CD4-positive, alpha-beta T cell treated with Interleukin-17A for 1 hour (primary cell): ENCODE data around the gene AVPI1.

Experiments used
- DNase-seq: peaks from one replicate; pipeline ENCODE4 v3.0.0-alpha.2; 2020

The AVPI1 gene, protein sequence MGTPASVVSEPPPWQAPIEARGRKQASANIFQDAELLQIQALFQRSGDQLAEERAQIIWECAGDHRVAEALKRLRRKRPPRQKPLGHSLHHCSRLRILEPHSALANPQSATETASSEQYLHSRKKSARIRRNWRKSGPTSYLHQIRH

DNA sequence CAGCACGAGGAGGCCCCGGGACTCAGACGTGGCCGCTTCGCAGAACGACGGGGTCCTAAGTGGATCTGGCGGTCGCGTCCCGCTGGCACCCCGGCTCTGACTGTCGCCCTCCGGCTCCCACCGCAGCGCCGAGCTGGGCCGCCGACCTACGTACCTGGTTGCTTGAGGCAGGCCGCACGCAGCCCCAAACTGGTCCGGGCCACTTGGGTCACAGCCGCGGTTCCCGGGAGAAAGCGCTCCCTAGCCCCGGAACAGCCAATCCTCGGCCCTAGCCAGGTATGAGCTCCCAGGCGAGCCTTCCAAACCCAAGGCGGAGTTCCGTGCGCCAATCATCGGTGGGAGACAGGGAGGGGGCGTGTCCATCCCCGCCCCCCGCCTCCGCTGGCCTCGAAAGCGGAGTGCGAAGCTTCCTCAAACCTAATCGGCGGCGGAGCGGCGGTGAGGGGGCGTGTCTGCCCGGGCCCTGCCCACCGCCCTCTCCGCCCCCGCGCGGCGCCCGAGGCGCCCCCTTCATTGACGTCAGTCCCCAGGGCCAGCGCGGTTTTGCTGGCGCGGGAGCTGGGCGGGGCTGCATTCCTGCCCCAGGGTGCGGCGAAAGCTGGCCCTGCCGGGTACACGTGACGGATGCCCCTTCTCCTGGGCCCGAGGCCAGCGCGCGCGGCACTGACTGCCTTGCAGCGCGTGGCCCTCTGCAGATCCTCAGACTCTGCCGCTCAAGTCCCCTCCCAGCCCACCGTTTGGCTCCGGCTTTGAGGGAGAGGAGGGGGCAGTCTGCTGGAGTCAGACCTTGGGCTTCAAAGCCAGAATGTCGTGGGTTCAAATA is at the start of gene AVPI1:
Gene AVPI1, minus strand, starts transcription at position 280 of the 823 bp plus-strand sequence. CDS start 7,336 bp downstream, outside the sequence.
- DNase-seq: peak; percentile 96

DNA sequence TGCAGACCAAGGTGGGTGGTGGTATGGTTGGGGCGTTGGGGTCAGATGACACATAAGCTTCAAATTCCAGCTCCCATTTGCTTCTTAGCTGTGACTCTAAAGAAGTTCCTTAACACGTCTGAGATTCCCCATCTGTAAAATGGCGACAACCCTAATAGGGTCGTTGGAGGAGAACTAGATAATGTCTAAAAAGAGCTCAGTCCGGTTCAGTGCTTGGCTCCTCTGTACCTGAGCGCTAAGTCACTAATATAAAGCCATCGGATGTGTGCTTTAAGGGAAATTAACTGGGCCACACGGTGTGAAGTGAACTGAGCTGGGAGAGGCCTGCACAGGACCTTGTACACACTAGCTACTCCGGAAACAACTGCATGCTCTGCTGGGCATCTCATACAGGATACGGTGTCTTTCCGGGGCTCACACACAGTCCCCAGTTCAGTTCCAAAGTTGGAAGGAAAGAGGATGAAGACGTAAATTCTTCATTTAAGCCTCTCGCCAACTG is 49.4 kb upstream of the AVPI1 start:
- DNase-seq: no peak

DNA sequence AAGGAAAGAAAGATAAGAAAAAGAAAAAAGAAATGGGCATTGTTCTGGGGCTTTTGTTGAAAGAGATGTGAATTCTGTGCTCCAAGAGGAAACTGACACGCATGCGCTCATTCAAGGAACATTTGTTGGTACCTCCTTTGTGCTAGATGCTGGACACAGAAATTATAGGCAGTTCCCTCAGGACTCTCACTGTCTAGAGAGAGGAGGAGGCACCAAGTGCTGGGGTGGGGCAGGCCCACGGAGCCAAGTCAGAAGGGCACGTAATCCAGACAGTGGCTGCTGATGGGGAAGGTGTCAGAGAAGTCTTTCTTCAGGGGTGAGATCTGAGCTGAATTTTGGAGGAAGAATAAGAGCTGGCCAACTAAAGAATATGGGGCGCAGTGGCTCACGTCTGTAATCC is 47.0 kb upstream of the AVPI1 start:
- no peak for DNase-seq

DNA sequence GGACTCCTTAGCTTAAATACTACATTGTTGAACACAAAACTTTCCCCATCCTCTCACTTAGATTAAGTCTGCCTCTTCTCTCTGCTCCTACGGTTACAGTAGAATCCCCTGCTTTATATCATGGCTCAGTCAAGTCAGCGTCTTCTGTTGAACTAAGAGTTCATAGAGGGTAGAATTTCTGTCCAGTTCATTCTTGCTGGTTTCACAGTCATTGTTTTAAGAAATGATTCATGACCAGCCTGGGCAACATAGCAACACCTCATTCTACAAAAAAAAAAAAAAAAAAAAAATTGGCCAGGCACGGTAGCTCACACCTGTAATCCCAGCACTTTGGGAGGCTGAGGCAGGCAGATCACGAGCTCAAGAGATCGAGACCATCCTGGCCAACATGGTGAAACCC is 46.2 kb upstream of the AVPI1 start:
- no peak for DNase-seq

DNA sequence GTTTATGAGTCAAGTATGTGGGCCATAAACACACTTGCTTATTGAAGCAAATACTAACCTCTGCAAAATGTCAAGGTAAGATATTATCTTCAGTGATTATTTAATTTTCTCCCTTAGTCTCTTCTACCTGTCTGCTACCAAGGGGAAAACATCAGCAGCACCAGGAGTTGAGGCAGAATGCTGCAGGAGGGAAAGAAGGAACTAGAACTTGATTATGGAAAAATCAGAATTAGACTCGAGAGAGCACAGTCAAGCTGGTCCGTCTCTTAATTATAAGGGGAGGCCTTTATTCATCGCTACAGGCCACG is 45.0 kb upstream of the AVPI1 start:
- no peak for DNase-seq

DNA sequence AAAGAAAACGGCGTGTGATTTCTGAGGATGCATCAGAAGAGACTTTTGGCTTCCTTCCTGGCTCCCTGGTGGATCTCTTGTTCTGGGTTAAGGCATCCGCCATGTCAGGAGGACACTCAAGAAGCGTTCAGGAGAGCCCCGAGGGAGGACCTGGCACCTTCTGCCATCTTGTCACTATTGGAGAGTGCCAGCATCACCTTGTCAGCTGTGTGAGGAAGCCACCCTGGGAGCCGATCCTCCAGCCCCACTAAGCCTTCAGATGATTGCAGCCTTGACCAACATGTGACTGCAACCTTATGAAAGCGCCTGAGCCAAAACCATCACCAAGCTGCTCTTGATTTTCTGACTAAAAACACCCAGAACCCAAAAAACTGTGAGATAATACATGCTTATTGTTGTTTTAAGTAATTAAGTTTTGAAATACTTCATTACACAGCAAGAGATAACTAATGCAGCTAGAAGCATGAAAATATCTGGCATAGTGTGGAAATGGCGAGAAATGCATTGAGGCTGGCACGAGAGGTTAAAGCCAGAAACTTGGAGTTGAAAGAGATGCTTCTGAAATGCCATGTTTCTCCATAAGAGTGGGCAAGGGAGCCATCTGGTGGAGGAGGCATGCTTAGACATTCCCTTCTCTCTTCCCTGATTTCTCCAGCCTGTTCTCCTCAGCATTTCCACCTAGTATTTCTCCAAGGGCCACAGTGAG is 44.5 kb upstream of the AVPI1 start:
- peak; percentile 71 for DNase-seq

DNA sequence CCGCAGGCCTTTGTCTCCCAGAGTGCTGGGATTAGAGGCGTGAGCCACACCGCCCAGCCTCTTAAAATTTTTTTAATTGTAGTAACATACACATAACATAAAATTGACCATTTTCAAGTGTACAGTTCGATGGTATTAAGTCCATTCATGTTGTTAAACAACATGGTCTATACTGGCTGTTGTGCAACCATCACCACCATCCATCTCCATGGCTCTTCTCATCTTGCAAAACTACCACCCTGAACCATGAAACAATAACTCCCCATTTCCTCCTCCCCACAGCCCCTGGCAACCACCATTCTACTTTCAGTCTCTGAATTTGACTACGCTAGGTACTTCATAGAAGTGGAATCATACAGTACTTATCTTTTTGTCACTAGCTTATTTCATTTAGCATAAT is 42.0 kb upstream of the AVPI1 start:
- no peak for DNase-seq

DNA sequence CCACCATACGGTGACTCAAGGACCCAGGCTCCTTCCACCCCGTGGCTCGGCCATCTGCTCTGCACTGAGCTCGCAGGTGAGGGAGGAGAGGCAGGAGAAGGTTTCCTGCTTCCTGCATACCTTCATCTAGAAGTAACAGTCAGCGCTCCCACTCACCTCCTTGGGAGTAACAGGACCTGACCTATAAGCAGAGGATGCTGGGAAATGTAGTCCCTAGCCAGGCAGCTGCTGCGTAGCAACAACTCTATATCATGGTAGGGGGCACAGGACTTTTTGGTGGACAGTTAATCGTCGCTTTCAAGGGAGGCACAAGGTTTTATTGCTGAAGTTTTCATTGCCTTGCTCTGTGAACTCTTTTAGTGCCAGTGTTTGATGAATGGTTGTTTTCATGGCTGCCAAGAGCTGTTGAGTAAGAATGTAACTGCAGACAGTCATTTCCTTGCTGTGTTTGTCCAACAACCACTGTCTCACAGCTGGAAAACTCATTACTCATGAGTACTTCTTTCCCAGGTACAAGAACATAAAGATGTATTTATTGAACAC is 39.7 kb upstream of the AVPI1 start:
- no peak for DNase-seq

DNA sequence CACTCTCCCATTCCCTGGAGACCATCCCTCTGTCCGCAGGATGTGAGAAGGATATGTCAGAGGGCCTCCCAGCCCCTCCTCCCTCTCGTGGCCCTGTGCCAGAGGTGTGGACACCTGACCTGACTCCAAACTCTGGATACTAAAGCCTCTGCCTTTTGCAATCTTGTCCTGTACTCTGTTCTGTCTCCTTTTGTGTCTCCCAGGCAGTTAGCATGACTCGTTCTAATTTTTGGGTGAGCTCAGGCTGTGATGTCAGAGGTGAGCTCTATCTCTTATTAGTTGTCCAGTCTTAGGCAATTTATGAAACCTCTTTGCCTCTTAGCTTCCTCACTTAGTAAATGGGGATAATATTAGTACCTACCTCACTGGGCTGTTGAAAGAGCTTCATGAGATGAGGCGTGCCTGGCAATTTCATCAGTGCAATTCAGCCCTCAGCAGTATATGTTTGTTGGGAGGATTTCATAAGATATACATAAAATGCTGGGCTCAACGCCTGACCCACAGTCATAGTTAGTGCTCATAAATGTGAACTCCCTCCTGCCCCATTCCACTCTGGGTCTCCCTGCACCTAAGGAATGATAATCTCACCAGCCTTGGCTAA is 37.4 kb upstream of the AVPI1 start:
- DNase-seq: no peak

DNA sequence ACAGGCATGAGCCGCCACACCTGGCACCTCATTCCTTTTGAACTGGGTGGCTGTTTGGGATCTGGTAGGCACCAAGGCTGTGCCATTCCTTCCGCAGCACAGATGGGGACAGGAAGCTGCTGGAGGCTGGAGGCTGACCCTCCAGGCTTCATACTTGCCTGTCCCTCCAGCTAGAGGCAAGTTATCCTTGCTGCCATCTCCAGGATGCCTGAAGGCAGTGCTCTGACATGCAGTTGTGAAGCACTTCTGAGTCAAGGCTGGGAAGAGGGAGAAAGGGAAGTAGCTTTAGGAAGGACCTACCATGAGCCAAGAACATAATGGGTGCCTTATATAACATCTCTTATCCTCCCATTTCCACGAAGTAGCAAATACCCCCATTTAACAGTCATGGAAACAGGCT is 36.0 kb upstream of the AVPI1 start:
- no peak for DNase-seq

DNA sequence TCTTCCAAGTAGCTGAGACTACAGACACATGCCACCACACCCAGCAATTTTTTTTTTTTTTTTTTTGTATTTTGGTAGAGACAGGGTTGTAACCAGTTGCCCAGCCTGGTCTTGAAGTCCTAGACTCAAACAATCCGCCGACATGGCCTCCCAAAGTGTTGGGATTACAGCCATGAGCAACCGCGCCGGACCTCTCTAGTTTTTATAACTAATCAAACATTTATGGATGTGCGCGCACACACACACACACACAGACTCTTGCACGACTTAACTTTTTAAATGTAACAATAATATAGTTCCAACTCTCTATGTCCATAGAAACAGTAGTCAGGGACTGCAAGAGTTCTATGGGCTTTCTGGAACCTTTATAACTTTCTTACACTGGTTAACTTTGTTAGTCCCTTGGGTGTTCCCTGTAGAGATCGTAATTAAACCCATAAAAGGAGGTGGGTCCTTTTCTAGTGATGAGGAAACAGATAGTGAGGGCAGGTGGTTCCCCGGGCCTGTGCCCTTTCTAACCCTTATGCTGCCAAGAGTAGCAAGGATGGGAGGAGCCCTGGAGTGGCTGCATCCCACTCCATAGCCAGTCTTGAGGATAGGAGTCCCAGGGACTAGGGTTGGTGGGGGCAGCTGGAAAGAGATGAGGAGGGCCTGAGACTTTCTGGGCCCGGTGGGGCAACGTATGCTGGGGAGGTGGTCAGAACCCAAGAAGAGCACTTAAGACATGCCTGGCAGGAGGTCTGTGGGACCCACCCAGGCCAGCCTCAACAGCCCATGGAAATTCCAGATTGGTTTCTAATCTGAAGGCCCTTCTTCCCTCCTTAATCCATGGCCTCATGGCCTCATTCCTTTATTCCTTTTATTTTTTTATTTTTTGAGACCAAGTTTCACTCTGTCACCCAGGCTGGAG is 35.1 kb upstream of the AVPI1 start:
- no peak for DNase-seq

DNA sequence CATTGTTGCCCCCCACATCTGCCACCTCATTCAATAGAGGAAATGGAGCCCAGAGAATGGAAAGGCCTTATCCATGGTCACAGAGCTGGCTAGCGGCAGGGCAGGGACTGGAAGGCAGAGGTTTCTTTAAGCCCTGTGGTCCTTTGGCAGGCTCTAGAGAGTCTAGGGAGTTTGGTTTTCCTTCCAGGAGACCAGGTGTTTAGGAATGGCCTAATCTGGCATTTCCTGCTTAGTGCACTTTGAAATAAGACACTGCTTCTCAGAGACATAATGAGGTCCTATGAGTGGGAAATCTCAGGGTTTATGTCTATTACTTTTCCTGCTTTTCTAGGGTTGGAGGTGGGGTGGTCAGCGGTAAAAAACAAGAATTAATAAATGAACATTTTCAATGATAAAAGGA is 32.6 kb upstream of the AVPI1 start:
- DNase-seq: no peak

DNA sequence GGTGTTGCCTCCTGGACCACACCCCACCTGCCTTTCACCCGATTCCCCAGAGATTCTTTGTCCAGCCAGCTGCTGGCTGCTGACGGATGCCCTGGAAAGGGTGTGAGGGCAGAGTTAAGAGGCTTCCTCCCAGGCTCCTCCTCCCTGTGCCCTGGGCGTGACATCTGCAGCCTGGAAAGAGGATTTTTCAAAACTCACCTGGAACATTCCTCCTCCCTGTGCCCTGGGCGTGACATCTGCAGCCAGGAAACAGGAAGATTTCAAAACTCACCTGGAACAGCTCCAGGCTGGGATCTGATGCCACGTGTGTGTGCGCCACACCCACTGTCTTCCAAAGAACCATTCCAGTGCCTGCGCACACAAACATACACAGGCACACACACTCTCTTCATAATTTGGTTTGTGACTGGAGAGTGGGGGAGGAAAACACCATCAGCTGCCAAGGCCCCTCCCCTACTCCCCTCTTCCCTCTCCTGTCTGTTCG is 31.7 kb upstream of the AVPI1 start:
- DNase-seq: no peak

DNA sequence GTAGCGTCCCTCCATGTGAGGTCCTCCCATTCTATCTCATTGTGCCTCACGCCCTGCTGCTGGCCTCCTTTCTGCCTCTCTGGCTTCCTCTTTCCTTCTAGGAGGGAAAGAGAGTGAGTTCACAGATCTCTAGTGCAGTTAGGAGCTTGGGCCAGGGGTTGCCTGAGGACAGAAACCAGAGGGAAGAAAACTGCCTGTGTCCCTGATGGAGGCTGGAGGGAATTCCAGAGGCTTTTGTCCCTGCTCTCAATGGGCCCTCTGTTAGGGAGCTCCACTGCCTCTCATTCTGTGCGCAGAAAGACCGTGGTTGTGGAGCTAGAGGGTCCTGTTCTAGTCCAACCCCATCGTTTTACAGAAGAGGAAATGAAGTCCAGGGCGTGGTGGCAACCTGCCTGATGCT is 31.1 kb upstream of the AVPI1 start:
- no peak for DNase-seq

DNA sequence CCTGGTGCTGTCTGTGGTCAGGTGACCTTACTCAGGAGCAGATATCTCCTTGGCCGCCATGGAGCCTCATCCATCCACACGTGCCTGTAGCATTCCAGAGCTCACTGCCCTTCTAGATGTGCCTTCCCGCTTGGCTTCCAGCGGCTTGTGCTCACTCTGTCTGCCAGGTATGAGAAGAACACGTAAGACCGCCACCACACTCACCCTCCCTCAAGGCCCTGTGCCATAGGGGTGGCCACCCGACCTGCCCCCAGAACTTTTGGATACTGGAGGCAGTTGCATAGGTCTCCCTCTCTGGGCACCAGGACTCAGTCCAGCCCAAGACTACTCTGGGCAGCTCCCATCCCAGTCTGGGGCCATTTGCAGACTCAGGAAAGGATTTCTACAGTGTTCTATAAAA is 30.6 kb upstream of the AVPI1 start:
- no peak for DNase-seq

DNA sequence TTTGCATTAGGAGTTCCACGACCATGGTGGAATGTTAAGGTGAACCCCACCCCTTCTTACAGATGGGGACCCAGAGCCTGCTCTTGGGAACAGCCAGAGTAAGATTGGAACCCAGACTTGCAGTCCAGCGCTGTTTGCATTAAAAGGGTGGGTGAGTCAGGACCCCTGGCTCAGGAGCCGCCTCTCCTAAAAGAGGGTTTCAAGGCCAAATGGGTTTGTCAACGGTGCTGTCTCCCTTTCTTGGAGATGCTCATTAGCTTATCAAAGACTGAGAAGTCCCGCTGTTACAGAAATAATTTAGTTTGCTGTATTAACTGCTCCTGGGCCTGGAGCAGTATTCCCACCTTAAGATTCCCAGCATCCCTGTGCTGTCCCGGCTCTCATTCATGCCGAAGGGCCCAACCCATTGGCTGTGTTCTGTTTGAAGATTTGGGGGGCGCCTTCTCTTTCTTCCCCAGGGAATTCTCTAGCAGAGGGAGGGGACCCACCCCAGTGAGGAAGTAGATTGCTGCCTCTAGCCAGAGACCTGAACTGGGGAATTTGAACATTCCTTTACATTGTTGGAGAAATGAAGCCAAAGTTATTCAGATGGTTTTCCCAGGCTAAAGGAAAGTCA is 28.3 kb upstream of the AVPI1 start:
- DNase-seq: no peak

DNA sequence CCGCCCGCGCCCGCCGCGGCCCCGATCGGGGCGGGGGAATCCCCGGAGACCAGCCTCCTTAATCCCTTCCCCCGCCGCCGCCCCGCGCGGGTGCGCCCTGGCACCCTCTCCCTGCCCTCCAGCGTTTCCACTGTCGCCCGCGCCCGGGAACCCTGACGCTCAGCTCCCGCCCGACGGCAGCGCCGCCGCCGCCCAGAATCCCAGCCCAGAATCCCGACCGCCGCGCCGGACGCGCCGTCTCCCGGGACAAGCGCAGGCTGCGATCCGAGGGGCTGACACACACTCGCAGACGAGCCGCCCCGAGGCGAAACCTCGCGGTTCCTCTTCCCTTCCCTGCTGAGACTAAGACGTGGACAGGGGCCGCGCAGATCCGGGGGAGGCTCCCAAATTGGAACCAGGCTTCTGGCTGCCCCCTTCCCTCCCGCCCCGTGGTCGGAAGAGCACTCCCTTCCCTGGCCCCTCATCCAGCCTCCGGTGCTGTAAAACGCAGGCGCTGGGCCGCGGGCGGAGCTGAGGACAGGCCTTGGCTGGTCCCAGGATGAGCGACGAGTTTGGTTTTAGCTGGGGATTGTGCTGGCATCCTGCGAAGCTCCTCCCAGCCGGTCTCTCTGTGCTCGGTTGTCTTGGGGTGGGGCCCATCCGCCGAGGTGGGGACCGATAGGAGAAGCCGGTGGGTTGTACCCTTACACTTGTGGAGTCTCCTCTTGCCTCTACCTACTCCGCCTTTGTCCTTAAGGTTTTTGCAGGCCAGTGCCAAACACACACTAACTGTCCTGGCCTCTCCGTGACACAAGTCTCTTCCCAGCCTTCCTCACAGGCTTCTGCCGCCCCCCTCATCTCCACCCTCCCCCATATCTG is 27.6 kb upstream of the AVPI1 start:
- DNase-seq: no peak

DNA sequence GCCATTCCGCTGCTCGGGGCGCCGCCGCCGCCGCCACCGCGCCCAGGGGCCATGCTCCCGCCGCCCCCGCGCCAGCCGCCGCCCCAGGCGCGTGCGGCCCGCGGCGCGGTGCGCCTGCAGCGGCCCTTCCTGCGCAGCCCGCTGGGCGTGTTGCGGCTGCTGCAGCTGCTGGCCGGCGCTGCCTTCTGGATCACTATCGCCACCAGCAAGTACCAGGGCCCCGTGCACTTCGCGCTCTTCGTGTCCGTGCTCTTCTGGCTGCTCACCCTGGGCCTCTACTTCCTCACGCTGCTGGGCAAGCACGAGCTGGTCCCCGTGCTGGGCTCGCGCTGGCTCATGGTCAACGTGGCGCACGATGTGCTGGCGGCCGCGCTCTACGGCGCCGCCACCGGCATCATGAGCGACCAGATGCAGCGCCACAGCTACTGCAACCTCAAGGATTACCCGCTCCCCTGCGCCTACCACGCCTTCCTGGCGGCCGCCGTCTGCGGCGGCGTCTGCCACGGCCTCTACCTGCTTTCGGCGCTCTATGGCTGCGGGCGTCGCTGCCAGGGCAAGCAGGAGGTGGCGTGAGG is 26.9 kb upstream of the AVPI1 start:
- DNase-seq: peak; percentile 58

DNA sequence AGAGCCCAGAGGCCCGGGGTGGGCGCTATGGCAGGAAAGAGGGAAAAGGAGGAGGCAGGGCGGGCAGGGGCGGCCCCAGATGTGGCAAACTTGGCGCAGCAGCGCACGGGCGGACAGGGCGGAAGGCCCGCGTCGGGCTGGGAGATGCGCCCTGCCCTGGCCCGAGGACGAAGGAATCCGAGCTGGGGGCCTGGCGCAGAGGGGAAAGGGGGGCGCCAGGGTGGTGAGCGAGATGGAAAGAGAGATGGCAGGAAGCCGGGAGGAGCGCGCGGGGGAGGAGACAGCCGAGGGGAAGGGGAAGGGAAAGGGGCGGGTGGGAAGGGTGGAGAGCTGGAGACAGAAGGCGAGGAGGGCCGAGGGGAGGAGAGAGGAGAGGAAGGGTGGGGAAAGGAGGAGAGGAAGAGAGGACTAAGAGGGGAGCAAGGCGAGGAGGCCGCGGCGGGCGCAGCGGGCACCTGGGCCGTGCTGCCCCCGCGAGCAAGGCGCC is 26.3 kb upstream of the AVPI1 start, which contains the start of gene MARVELD1:
Gene MARVELD1, plus strand, starts transcription at position 392 of the 487 bp plus-strand sequence. CDS start 147 bp downstream, outside the sequence.
- no peak for DNase-seq
